WTC11 (cell line): ENCODE measurements around the gene COX19. TPM values are rescaled to one million over a fixed set of nuclear protein-coding genes. Genes with fewer than 3 reads are reported as not detected.
A peak's percentile ranks its signal among the peaks of the same experiment; 100 is the strongest.

ENCODE experiments used
- ATAC-seq: fragments of 200-7000 bp; cut with Tn5 transposase; 2 replicates; pipeline ENCODE4 v1.10.0; 2021; ENCODE audit warnings: mild to moderate bottlenecking, moderate library complexity
- CTCF ChIA-PET: fragments of 300-600 bp; sonication (Branson Sonifier 250); formaldehyde crosslinking; loops from one replicate; lab custom pipeline; 2021; ENCODE audit warnings: antibody characterized with exemption; lab: Charles Lee
- POLR2A ChIA-PET: fragments of 350-600 bp; sonication (Branson Sonifier 250); formaldehyde crosslinking; loops from one replicate; lab custom pipeline; 2021; ENCODE audit warnings: antibody characterized with exemption; lab: Charles Lee
- DNase-seq: peaks from one replicate; pipeline ENCODE4 v3.0.0; 2021; ENCODE audit warnings: low spot score
- H3K27ac Mint-ChIP-seq: 2 replicates; pipeline ENCODE4 v1.8.0; 2021; ENCODE audit warnings: mixed read lengths
- H3K27me3 Mint-ChIP-seq: 2 replicates; pipeline ENCODE4 v1.8.0; 2021; ENCODE audit warnings: low read depth, mild to moderate bottlenecking, moderate library complexity, mixed read lengths
- H3K36me3 Mint-ChIP-seq: 2 replicates; pipeline ENCODE4 v1.8.0; 2021; ENCODE audit warnings: mixed read lengths
- H3K4me1 Mint-ChIP-seq: 2 replicates; pipeline ENCODE4 v1.8.0; 2022; ENCODE audit warnings: mixed read lengths
- H3K4me3 Mint-ChIP-seq: 2 replicates; pipeline ENCODE4 v1.8.0; 2021; ENCODE audit warnings: mild to moderate bottlenecking, moderate library complexity, mixed read lengths
- H3K9me3 Mint-ChIP-seq: 2 replicates; pipeline ENCODE4 v1.8.0; 2021; ENCODE audit warnings: mixed read lengths
- AR ChIP-seq: fragments of 250-450 bp; sonication (Bioruptor Pico); IDR thresholded peaks from 2 replicates; pipeline ENCODE4 v1.9.0; 2021; ENCODE audit warnings: mild to moderate bottlenecking
- ATF3 ChIP-seq: sonication (generic); formaldehyde crosslinking; conservative IDR thresholded peaks from 2 replicates; pipeline ENCODE4 v1.8.1; 2022; ENCODE audit warnings: mild to moderate bottlenecking, missing genetic modification reagents
- ATF6 ChIP-seq: sonication (generic); formaldehyde crosslinking; IDR thresholded peaks from 2 replicates; pipeline ENCODE4 v1.8.1; 2023; ENCODE audit warnings: mild to moderate bottlenecking, missing genetic modification reagents
- CDX4 ChIP-seq: fragments of 250-450 bp; sonication (Bioruptor Pico); IDR thresholded peaks from 2 replicates; pipeline ENCODE4 v1.9.0; 2021; ENCODE audit warnings: moderate library complexity, mild to moderate bottlenecking, inconsistent platforms, borderline replicate concordance
- CREB1 ChIP-seq: sonication (generic); formaldehyde crosslinking; IDR thresholded peaks from 2 replicates; pipeline ENCODE4 v1.8.0; 2023; ENCODE audit warnings: mild to moderate bottlenecking, missing genetic modification reagents
- ELF4 ChIP-seq: sonication (generic); formaldehyde crosslinking; IDR thresholded peaks from 2 replicates; pipeline ENCODE4 v1.8.1; 2022; ENCODE audit warnings: low read depth, mild to moderate bottlenecking, moderate library complexity, missing genetic modification reagents
- GABPB1 ChIP-seq: sonication (generic); formaldehyde crosslinking; IDR thresholded peaks from 2 replicates; pipeline ENCODE4 v1.8.1; 2023; ENCODE audit warnings: mild to moderate bottlenecking, missing genetic modification reagents
- KAT7 ChIP-seq: sonication (generic); formaldehyde crosslinking; IDR thresholded peaks from 2 replicates; pipeline ENCODE4 v1.8.1; 2023; ENCODE audit warnings: missing genetic modification reagents, mild to moderate bottlenecking, borderline replicate concordance
- MLX ChIP-seq: sonication (generic); formaldehyde crosslinking; IDR thresholded peaks from 2 replicates; pipeline ENCODE4 v1.8.1; 2023; ENCODE audit warnings: mild to moderate bottlenecking, missing genetic modification reagents, moderate library complexity
- NFE2L1 ChIP-seq: sonication (generic); formaldehyde crosslinking; IDR thresholded peaks from 2 replicates; pipeline ENCODE4 v1.8.1; 2023; ENCODE audit warnings: missing genetic modification reagents
- SMAD4 ChIP-seq: sonication (generic); formaldehyde crosslinking; IDR thresholded peaks from 2 replicates; pipeline ENCODE4 v1.8.0; 2022; ENCODE audit warnings: mild to moderate bottlenecking, missing genetic modification reagents
- ZNF121 ChIP-seq: sonication (generic); formaldehyde crosslinking; IDR thresholded peaks from 2 replicates; pipeline ENCODE4 v1.8.0; 2023; ENCODE audit warnings: missing genetic modification reagents
- ZNF281 ChIP-seq: sonication (generic); formaldehyde crosslinking; IDR thresholded peaks from 2 replicates; pipeline ENCODE4 v1.8.0; 2023; ENCODE audit warnings: mild to moderate bottlenecking, missing genetic modification reagents
- ZNF317 ChIP-seq: sonication (generic); formaldehyde crosslinking; IDR thresholded peaks from 2 replicates; pipeline ENCODE4 v1.8.1; 2023; ENCODE audit warnings: low read depth, mild to moderate bottlenecking, moderate library complexity, missing genetic modification reagents, borderline replicate concordance
- ZNF512 ChIP-seq: sonication (generic); formaldehyde crosslinking; IDR thresholded peaks from 2 replicates; pipeline ENCODE4 v1.8.1; 2022; ENCODE audit warnings: missing genetic modification reagents, borderline replicate concordance
- ZSCAN18 ChIP-seq: fragments of 250-450 bp; sonication (Bioruptor Pico); IDR thresholded peaks from 2 replicates; pipeline ENCODE4 v2.1.2; 2022; ENCODE audit warnings: mild to moderate bottlenecking, moderate library complexity
- total RNA-seq: library from RNA; stranded (reverse); gene quantifications from 3 replicates; pipeline ENCODE4 v1.2.3, GENCODE V29; 2021

COX19 gene
- total RNA-seq, 1 experiment from 2014 or later: 13.2 TPM

GRCh38 chr7:927031-927671 lies 48.2 kb downstream of the COX19 start (continued):
- TF ChIP-seq ZNF512 (CRISPR knock-in tag) (no peak), AR (CRISPR knock-in tag) (no peak), CDX4 (CRISPR knock-in tag) (no peak), ELF4 (CRISPR knock-in tag) (no peak), NFE2L1 (CRISPR knock-in tag) (no peak)

GRCh38 chr7:926061-927030 lies 49.0 kb downstream of the COX19 start:
- Mint-ChIP-seq H3K4me1 (no peaks in the 10 kb centered on the region), H3K36me3 (no peaks in the 10 kb centered on the region), H3K9me3 (no peaks in the 10 kb centered on the region), H3K27me3 (peaks cover 3% of the 10 kb centered on the region; the same call in 1 of the 2 replicates), H3K27ac (no peak overlapping the region), H3K4me3 (no peak overlapping the region)
- ChIA-PET POLR2A (no interaction called here), CTCF (no interaction called here)
- DNase-seq (peak; percentile 9), ATAC-seq (no peak)
- no peak for TF ChIP-seq ZNF121 (CRISPR knock-in tag)
- TF ChIP-seq ELF4 (CRISPR knock-in tag): no peak
- TF ChIP-seq GABPB1 (CRISPR knock-in tag): peak; percentile 37; the same call in 1 of the 2 replicates
- no peak for TF ChIP-seq ZSCAN18
- TF ChIP-seq SMAD4: no peak
- no peak for TF ChIP-seq KAT7 (CRISPR knock-in tag)

- peak; percentile 9 for DNase-seq
- no peaks in the 10 kb centered on the region for H3K36me3 Mint-ChIP-seq
- H3K9me3 Mint-ChIP-seq: no peaks in the 10 kb centered on the region
- no peaks in the 10 kb centered on the region for H3K4me1 Mint-ChIP-seq
- H3K4me3 Mint-ChIP-seq: no peak overlapping the region
- ChIA-PET CTCF (interaction anchor here (1.0 kb wide), 1 partner anchor 67 kb away, joined by 3 read pairs; no protein-coding TSS in a partner anchor), POLR2A (no interaction called here)
- no peak overlapping the region for H3K27ac Mint-ChIP-seq
- peaks cover 3% of the 10 kb centered on the region; the same call in 1 of the 2 replicates for H3K27me3 Mint-ChIP-seq
- ATAC-seq: no peak
- no peak for TF ChIP-seq MLX (CRISPR knock-in tag)
- TF ChIP-seq ZNF281: no peak
- TF ChIP-seq CREB1 (CRISPR knock-in tag): no peak
- no peak for TF ChIP-seq ZNF317 (CRISPR knock-in tag)
- no peak for TF ChIP-seq ATF6
- no peak for TF ChIP-seq CDX4 (CRISPR knock-in tag)
- no peak for TF ChIP-seq ATF3 (CRISPR knock-in tag)
Measured at GRCh38 chr7:925601-926000, 49.7 kb downstream of the COX19 start.
